Keratinocyte (primary cell): ENCODE data around the gene RNLS. TPM values are rescaled to one million over a fixed set of nuclear protein-coding genes. Genes with fewer than 3 reads are reported as not detected.

ENCODE experiments used
- DNase-seq: peaks from one replicate; pipeline ENCODE4 v3.0.0-alpha.2; 2011; ENCODE audit warnings: low read depth, missing footprints, low spot score
- FAIRE-seq: peaks from 2 replicates; lab custom pipeline; 2011; peaks lifted over from hg19 to GRCh38; lab: Jason Lieb, UNC
- H2AFZ ChIP-seq: 2 replicates; pipeline ENCODE4 v1.6.0; 2012; ENCODE audit warnings: low read length, control low read depth, inconsistent platforms; ENCODE audit not compliant: control insufficient read depth
- H3K27ac ChIP-seq: 2 replicates; pipeline ENCODE4 v1.5.1; 2011; ENCODE audit warnings: low read length; ENCODE audit not compliant: control insufficient read depth, insufficient read depth
- H3K27me3 ChIP-seq: 3 replicates; pipeline ENCODE4 v1.6.0; 2011; ENCODE audit warnings: low read length; ENCODE audit not compliant: control insufficient read depth, insufficient read depth; ENCODE audit errors: extremely low read depth
- H3K36me3 ChIP-seq, 2 experiments: 2 replicates in 1 of 2; 3 replicates in 1 of 2; pipeline ENCODE4 v1.5.1; 2011; ENCODE audit warnings: low read length in 2 of 2, mild to moderate bottlenecking in 1 of 2; ENCODE audit not compliant: control insufficient read depth in 2 of 2, insufficient read depth in 2 of 2; ENCODE audit errors: extremely low read depth in 1 of 2
- H3K4me1 ChIP-seq: 3 replicates; pipeline ENCODE4 v1.5.1; 2011; ENCODE audit warnings: low read length; ENCODE audit not compliant: control insufficient read depth, insufficient read depth; ENCODE audit errors: extremely low read depth
- H3K4me2 ChIP-seq: 3 replicates; pipeline ENCODE4 v1.6.0; 2011; ENCODE audit warnings: low read depth, low read length; ENCODE audit not compliant: control insufficient read depth, insufficient read depth; ENCODE audit errors: extremely low read depth
- H3K4me3 ChIP-seq, 3 experiments: fragments of 200-600 bp in 1 of 3; sonication (generic) in 1 of 3; 2 replicates in 2 of 3; 3 replicates in 1 of 3; pipeline ENCODE4 v1.5.1; 2011 to 2016; ENCODE audit warnings: low read length in 3 of 3, mild to moderate bottlenecking in 3 of 3, control low read depth in 2 of 3, inconsistent platforms in 1 of 3, low read depth in 1 of 3, mixed read lengths in 1 of 3, mixed run types in 1 of 3, moderate library complexity in 1 of 3; ENCODE audit not compliant: control insufficient read depth in 2 of 3, insufficient read depth in 2 of 3; ENCODE audit errors: extremely low read depth in 1 of 3
- H3K79me2 ChIP-seq: 2 replicates; pipeline ENCODE4 v1.6.0; 2012; ENCODE audit warnings: low read length; ENCODE audit not compliant: control insufficient read depth, insufficient read depth
- H3K9ac ChIP-seq: 3 replicates; pipeline ENCODE4 v1.6.0; 2011; ENCODE audit warnings: low read length; ENCODE audit not compliant: control insufficient read depth, insufficient read depth; ENCODE audit errors: extremely low read depth
- H3K9me1 ChIP-seq: 3 replicates; pipeline ENCODE4 v1.6.0; 2011; ENCODE audit warnings: low read length; ENCODE audit not compliant: control insufficient read depth, insufficient read depth; ENCODE audit errors: extremely low read depth
- H3K9me3 ChIP-seq: 2 replicates; pipeline ENCODE4 v1.5.1; 2012; ENCODE audit warnings: low read depth, low read length; ENCODE audit not compliant: control insufficient read depth
- H4K20me1 ChIP-seq: 3 replicates; pipeline ENCODE4 v1.6.0; 2011; ENCODE audit warnings: low read length; ENCODE audit not compliant: control insufficient read depth, insufficient read depth; ENCODE audit errors: extremely low read depth
- EZH2 ChIP-seq: IDR thresholded peaks from one replicate; pipeline ENCODE4 v1.6.1; 2012; ENCODE audit warnings: inconsistent platforms, mild to moderate bottlenecking, low read length, moderate library complexity
- dilution Hi-C: fragments of 300-500 bp; cut with MboI; formaldehyde crosslinking; loops from one replicate; pipeline ENCODE4 v1.7.0; 2020; ENCODE audit warnings: low sequenced_read_pairs; ENCODE audit not compliant: extremely low pct_ligation_motif_present
- polyA plus RNA-seq, 5 experiments: library from polyadenylated mRNA; depleted of rRNA in 3 of 5; stranded (reverse) in 3 of 5; stranded (forward) in 1 of 5; unstranded in 1 of 5; fragments of >200 nt; gene quantifications; 1 replicate in 1 of 5; 2 replicates in 3 of 5; 3 replicates in 1 of 5; pipeline versions ENCODE4 v1.2.1 to v1.2.3, GENCODE V29; 2011 to 2012; ENCODE audit warnings: missing spikeins in 2 of 5, low read depth in 1 of 5, low replicate concordance in 1 of 5
- TF ChIP-seq, protein P1 (sequence below), 3 experiments: IDR thresholded peaks in 1 of 3; conservative IDR thresholded peaks in 1 of 3; optimal IDR thresholded peaks in 1 of 3; 2 replicates in 2 of 3; 3 replicates in 1 of 3; pipeline versions ENCODE3 to v1.5.1; 2011; ENCODE audit warnings: low read length in 3 of 3, mild to moderate bottlenecking in 3 of 3, moderate library complexity in 2 of 3, control low read depth in 1 of 3, inconsistent platforms in 1 of 3; ENCODE audit not compliant: insufficient read depth in 2 of 3; ENCODE audit errors: extremely low read depth in 1 of 3

Gene RNLS
- polyA plus RNA-seq, 1 donor (not counting 4 experiments of a cell fraction or from before 2014, with no cell fraction given), result 6.8 TPM

DNA sequence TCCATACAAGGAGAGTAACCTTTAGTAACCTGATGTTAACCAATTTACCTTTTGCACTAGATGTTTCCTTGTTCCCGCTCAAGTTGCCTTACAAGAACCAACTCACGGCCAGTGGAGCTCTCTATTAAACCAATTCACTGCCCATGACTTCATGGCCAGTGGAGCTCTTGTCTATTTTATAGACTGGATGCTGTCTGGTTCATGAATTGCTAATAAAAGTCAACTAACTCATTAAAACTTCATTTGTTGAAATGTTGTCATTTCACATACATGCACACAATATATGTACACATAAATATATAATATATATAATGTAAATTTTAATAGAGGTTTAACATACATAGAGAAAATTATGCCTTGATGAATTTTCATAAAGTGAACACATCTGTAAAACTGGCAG is 216.3 kb downstream of the RNLS start:
- no peaks in the 10 kb centered on the region for H3K4me1 ChIP-seq
- H4K20me1 ChIP-seq, result no peaks in the 10 kb centered on the region
- H3K4me3 ChIP-seq, result no peak overlapping the region
- H3K27me3 ChIP-seq, result no peaks in the 10 kb centered on the region
- no peaks in the 10 kb centered on the region for H3K9me1 ChIP-seq
- H3K9me3 ChIP-seq, result no peaks in the 10 kb centered on the region
- no peak overlapping the region for H3K27ac ChIP-seq
- H3K4me2 ChIP-seq, result no peak overlapping the region
- DNase-seq (no peak), FAIRE-seq (no peak)
- H3K79me2 ChIP-seq, result no peaks in the 10 kb centered on the region
- dilution Hi-C loops, result no loop called here
- TF ChIP-seq EZH2, result no peak
- TF ChIP-seq, protein P1, sequence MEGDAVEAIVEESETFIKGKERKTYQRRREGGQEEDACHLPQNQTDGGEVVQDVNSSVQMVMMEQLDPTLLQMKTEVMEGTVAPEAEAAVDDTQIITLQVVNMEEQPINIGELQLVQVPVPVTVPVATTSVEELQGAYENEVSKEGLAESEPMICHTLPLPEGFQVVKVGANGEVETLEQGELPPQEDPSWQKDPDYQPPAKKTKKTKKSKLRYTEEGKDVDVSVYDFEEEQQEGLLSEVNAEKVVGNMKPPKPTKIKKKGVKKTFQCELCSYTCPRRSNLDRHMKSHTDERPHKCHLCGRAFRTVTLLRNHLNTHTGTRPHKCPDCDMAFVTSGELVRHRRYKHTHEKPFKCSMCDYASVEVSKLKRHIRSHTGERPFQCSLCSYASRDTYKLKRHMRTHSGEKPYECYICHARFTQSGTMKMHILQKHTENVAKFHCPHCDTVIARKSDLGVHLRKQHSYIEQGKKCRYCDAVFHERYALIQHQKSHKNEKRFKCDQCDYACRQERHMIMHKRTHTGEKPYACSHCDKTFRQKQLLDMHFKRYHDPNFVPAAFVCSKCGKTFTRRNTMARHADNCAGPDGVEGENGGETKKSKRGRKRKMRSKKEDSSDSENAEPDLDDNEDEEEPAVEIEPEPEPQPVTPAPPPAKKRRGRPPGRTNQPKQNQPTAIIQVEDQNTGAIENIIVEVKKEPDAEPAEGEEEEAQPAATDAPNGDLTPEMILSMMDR (optimal IDR thresholded peaks at IDR 0.05 in 1 of 3, IDR thresholded peaks at IDR 0.05 in 1 of 3, conservative IDR thresholded peaks at IDR 0.05 in 1 of 3; ENCODE audit: extremely low read depth in 1 of 3, insufficient read depth in 2 of 3, low read length in 3 of 3), result no peak
- H3K9ac ChIP-seq, result no peak overlapping the region
- no peak overlapping the region for H2AFZ ChIP-seq
- no peaks in the 10 kb centered on the region for H3K36me3 ChIP-seq

- Histone ChIP-seq H3K4me3 (no peak overlapping the region), H3K9me1 (no peaks in the 10 kb centered on the region), H3K4me2 (no peak overlapping the region), H3K27me3 (no peaks in the 10 kb centered on the region), H3K79me2 (no peaks in the 10 kb centered on the region), H2AFZ (no peak overlapping the region), H3K4me1 (no peaks in the 10 kb centered on the region), H3K27ac (no peak overlapping the region), H3K9me3 (no peaks in the 10 kb centered on the region), H4K20me1 (no peaks in the 10 kb centered on the region), H3K36me3 (no peaks in the 10 kb centered on the region), H3K9ac (no peak overlapping the region)
- dilution Hi-C loops, result no loop called here
- DNase-seq (no peak), FAIRE-seq (no peak)
- no peak for TF ChIP-seq EZH2
- TF ChIP-seq, protein P1 (optimal IDR thresholded peaks at IDR 0.05 in 1 of 3, IDR thresholded peaks at IDR 0.05 in 1 of 3, conservative IDR thresholded peaks at IDR 0.05 in 1 of 3; ENCODE audit: extremely low read depth in 1 of 3, insufficient read depth in 2 of 3, low read length in 3 of 3), result no peak
Measured at GRCh38 chr10:88361995-88362807, 220.9 kb downstream of the RNLS start.
